ENCODE results near the gene RC3H1.

GRCh38 chr1:174053826-174054225 lies 31.7 kb upstream of the RC3H1 start:
- no peak for TF ChIP-seq CTCF (IDR thresholded peaks at IDR 0.05)
- no peak for TF ChIP-seq EP300 (IDR thresholded peaks at IDR 0.05)

Measured in upper lobe of left lung (tissue), 4 donors.